Kidney (tissue), 14 donors: Measurements from ENCODE around the gene NOP53. TPM values are rescaled to one million over a fixed set of nuclear protein-coding genes. Genes with fewer than 3 reads are reported as not detected.

ENCODE experiments used
- DNase-seq, 5 donors: peaks; one replicate each; pipeline ENCODE4 v3.0.0-alpha.2; 2013 to 2020
- FAIRE-seq: peaks from 2 replicates; lab custom pipeline; 2012; peaks lifted over from hg19 to GRCh38; lab: Jason Lieb, UNC
- H3K27ac ChIP-seq, 2 donors: one replicate each; pipeline ENCODE4 v1.7.0; 2013; ENCODE audit warnings: low read depth in 2 of 2, low read length in 2 of 2, inconsistent platforms in 1 of 2
- H3K27me3 ChIP-seq: one replicate; pipeline ENCODE4 v1.7.1; 2013; ENCODE audit warnings: low read length, inconsistent platforms; ENCODE audit not compliant: control insufficient read depth, insufficient read depth
- H3K36me3 ChIP-seq, 3 donors: one replicate each; pipeline versions ENCODE4 v1.7.0 to v1.7.1; 2013; ENCODE audit warnings: low read length in 3 of 3, control low read depth in 1 of 3, inconsistent platforms in 1 of 3; ENCODE audit not compliant: insufficient read depth in 3 of 3, control insufficient read depth in 2 of 3
- H3K4me1 ChIP-seq, 3 donors: one replicate each; pipeline versions ENCODE4 v1.7.0 to v1.7.1; 2013; ENCODE audit warnings: low read length in 3 of 3, inconsistent platforms in 1 of 3, low read depth in 1 of 3; ENCODE audit not compliant: control insufficient read depth in 2 of 3, insufficient read depth in 2 of 3
- H3K4me3 ChIP-seq, 3 donors: one replicate each; pipeline versions ENCODE4 v1.7.0 to v1.8.1; 2013; ENCODE audit warnings: low read length in 3 of 3, control low read depth in 1 of 3, inconsistent platforms in 1 of 3
- H3K9ac ChIP-seq, 3 donors: one replicate each; pipeline versions ENCODE4 v1.7.0 to v1.7.1; 2013; ENCODE audit warnings: low read length in 3 of 3, control low read depth in 1 of 3, inconsistent platforms in 1 of 3
- H3K9me3 ChIP-seq, 3 donors: one replicate each; pipeline versions ENCODE4 v1.7.0 to v1.7.1; 2013; ENCODE audit warnings: low read length in 3 of 3, control low read depth in 1 of 3, inconsistent platforms in 1 of 3; ENCODE audit not compliant: control insufficient read depth in 2 of 3, insufficient read depth in 1 of 3
- intact Hi-C: fragments of 100-400 bp; cut with DNase I; formaldehyde crosslinking; loops from one replicate; pipeline ENCODE4 v1.11.1; 2022
- polyA plus RNA-seq: library from polyadenylated mRNA; stranded (reverse); fragments of 350-450 nt; fragmentation: Illumina TruSeq; extraction: RNeasy Lipid Tissue Mini Kit (QIAGEN cat#74804); gene quantifications from one replicate; pipeline ENCODE4 v1.2.3, GENCODE V29; 2014; ENCODE audit warnings: low read depth, low replicate concordance; ENCODE audit not compliant: insufficient read depth
- total RNA-seq: library from RNA; stranded (reverse); fragmentation: NEBNext Ultra II Directional; extraction: Animal tissue kit (Norgen Biotek cat#: 25700); gene quantifications from one replicate; pipeline ENCODE4 v1.2.1, GENCODE V29; 2021
- TF ChIP-seq, protein P1 (sequence below): IDR thresholded peaks from 3 replicates; pipeline ENCODE4 v1.5.1; 2012; ENCODE audit warnings: mild to moderate bottlenecking, moderate library complexity, borderline replicate concordance; ENCODE audit not compliant: insufficient read depth; ENCODE audit errors: extremely low read depth
- donor health status: control.
- donor health status: control.
- donor health status: control.
- donor health status: control.
- donor health status: control.
- donor health status: DM: yes; HTN: yes; CAD: no.
- donor health status: Normal renal cell carcinoma (clear cell type).

The NOP53 gene
- total and polyA plus RNA-seq, 2 donors from 2014 or later, result 258 to 305 TPM

DNA sequence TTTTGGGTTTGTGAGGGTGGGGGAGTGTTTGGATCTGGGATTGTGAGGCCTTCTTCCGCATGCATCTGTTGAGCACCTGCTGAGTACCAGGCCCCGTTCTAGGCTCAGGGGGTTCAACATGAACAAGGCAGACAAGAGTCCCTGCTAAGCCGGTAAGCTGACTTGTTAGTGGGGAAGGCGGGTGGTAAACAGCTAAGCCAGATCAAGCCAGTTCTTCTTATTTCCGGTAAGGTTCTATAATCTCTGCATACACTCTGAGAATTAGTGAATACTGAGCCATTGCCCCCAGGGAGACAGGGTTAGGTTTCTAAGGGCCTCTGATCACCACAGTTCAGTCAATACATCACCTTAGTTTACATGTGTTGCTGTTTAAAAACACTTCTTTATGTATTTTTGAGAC lies 42.0 kb upstream of the NOP53 start:
- no peak for FAIRE-seq
- TF ChIP-seq, protein P1, sequence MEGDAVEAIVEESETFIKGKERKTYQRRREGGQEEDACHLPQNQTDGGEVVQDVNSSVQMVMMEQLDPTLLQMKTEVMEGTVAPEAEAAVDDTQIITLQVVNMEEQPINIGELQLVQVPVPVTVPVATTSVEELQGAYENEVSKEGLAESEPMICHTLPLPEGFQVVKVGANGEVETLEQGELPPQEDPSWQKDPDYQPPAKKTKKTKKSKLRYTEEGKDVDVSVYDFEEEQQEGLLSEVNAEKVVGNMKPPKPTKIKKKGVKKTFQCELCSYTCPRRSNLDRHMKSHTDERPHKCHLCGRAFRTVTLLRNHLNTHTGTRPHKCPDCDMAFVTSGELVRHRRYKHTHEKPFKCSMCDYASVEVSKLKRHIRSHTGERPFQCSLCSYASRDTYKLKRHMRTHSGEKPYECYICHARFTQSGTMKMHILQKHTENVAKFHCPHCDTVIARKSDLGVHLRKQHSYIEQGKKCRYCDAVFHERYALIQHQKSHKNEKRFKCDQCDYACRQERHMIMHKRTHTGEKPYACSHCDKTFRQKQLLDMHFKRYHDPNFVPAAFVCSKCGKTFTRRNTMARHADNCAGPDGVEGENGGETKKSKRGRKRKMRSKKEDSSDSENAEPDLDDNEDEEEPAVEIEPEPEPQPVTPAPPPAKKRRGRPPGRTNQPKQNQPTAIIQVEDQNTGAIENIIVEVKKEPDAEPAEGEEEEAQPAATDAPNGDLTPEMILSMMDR, result no peak
- H3K36me3 ChIP-seq, result peaks cover 0 to 8% (median 8%) of the 10 kb centered on the region in 3 donors

DNA sequence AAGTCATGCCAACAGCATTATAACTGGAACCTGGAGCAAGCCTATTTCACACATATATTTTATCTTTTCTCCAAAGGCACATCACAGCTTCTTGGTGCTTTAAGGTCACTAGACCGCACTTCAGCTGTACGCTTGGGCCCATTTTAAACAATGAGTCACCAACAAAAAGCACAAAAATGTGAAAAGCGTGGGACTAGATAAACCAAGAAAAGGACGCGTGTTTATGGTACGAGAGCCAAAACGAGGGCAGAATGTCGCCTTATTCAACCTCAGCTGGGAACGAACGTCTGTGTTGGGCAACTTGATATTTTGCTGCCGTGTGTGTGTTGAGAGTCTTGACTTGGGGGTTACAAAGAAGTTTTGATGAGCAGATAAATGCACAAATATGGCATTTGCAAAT lies 41.3 kb upstream of the NOP53 start:
- no peak for FAIRE-seq
- H3K36me3 ChIP-seq, result peaks cover 0 to 8% (median 5%) of the 10 kb centered on the region in 3 donors

More for the DNA sequence above, 42.0 kb upstream of the NOP53 start:
- intact Hi-C loops, result no loop called here
- no peaks in the 10 kb centered on the region for H3K4me1 ChIP-seq
- no peak overlapping the region for H3K27ac ChIP-seq
- no peaks in the 10 kb centered on the region for H3K27me3 ChIP-seq
- no peak overlapping the region for H3K4me3 ChIP-seq
- DNase-seq, result no peak
- H3K9ac ChIP-seq, result no peak overlapping the region
- no peaks in the 10 kb centered on the region for H3K9me3 ChIP-seq

DNA sequence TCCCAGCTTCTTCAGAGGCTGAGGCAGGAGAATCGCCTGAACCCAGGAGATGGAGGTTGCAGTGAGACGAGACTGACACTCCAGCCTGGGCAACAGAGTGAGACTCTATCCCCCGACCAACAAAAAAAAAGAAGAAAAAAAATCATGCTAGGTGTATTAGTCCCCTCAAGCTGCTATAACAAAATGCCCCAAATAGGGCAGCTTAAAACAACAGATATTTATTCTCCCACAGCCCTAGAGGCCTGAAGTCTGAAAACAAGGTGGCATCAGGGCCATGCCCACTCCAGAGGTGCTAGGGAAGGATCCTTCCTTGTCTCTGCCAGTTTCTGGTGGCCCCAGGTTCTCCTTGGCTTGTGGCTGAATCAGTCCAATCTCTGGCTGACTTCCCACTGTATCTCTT lies 40.7 kb upstream of the NOP53 start:
- intact Hi-C loops, result no loop called here
- DNase-seq, result no peak
- H3K27me3 ChIP-seq, result no peaks in the 10 kb centered on the region
- no peak overlapping the region for H3K4me3 ChIP-seq
- no peaks in the 10 kb centered on the region for H3K4me1 ChIP-seq
- H3K9ac ChIP-seq, result no peak overlapping the region
- TF ChIP-seq, protein P1, result no peak
- FAIRE-seq, result no peak
- H3K9me3 ChIP-seq, result no peaks in the 10 kb centered on the region
- peaks cover 0 to 6% (median 5%) of the 10 kb centered on the region in 3 donors for H3K36me3 ChIP-seq
- no peak overlapping the region for H3K27ac ChIP-seq

More for the DNA sequence above, 41.3 kb upstream of the NOP53 start:
- Histone ChIP-seq H3K4me3 (no peak overlapping the region), H3K4me1 (no peaks in the 10 kb centered on the region), H3K9me3 (no peaks in the 10 kb centered on the region), H3K9ac (no peak overlapping the region), H3K27ac (no peak overlapping the region), H3K27me3 (no peaks in the 10 kb centered on the region)
- intact Hi-C loops, result no loop called here
- no peak for DNase-seq
- TF ChIP-seq, protein P1, result no peak
